ENCODE measurements around the gene HCAR1. TPM values are rescaled to one million over a fixed set of nuclear protein-coding genes. Genes with fewer than 3 reads are reported as not detected.

Gene HCAR1
- polyA plus RNA-seq, 1 of the 3 experiments (the other 2 are of a cell fraction) = not detected

- TF ChIP-seq GABPA (IDR thresholded peaks at IDR 0.05; ENCODE audit: low read depth) = no peak
- 98% methylated on average over 3 of the region's 3 CpGs for WGBS (ENCODE audit: low lambda C conversion rate)
- H3F3A ChIP-seq (replicated peaks; ENCODE audit: insufficient read depth) = no peaks in the 10 kb centered on the region
- H3K4me1 ChIP-seq (ENCODE audit: control insufficient read depth in 1 of 2, insufficient read depth in 2 of 2, low read depth in 1 of 2, low read length in 1 of 2) = no peaks in the 10 kb centered on the region
- no peak overlapping the region for H3K4me3 ChIP-seq (ENCODE audit: low read depth in 2 of 2, low read length in 1 of 2)
- no peak overlapping the region for H2AFZ ChIP-seq (ENCODE audit: low read depth)
- no peaks in the 10 kb centered on the region for H3K9me2 ChIP-seq
- H3K36me3 ChIP-seq (replicated peaks in 1 of 2; ENCODE audit: control insufficient read depth in 1 of 2, insufficient read depth in 2 of 2, low read length in 1 of 2) = no peaks in the 10 kb centered on the region
- ChIA-PET POLR2A (no interaction called here), CTCF (no interaction called here)
- no peak overlapping the region for H3K4me2 ChIP-seq
- no peaks in the 10 kb centered on the region for H4K20me1 ChIP-seq (ENCODE audit: insufficient read depth)
- no peak overlapping the region for H3K9ac ChIP-seq
- no peaks in the 10 kb centered on the region for H3K27me3 ChIP-seq (ENCODE audit: insufficient read depth)
- no peaks in the 10 kb centered on the region for H3K9me3 ChIP-seq
- H3K79me2 ChIP-seq (ENCODE audit: insufficient read depth) = no peaks in the 10 kb centered on the region
- no peak for DNase-seq
- H3K27ac ChIP-seq (ENCODE audit: low read depth in 2 of 2, low read length in 1 of 2) = no peak overlapping the region
Measured at GRCh38 chr12:122688291-122688690, 42.4 kb downstream of the HCAR1 start.

- 58% methylated on average over 4 of the region's 5 CpGs for WGBS (ENCODE audit: low lambda C conversion rate)
Measured at GRCh38 chr12:122687086-122687485, 43.6 kb downstream of the HCAR1 start.

More at GRCh38 chr12:122687086-122687485, 43.6 kb downstream of the HCAR1 start:
- H3K9me3 ChIP-seq = no peaks in the 10 kb centered on the region
- no peak for DNase-seq
- H3F3A ChIP-seq (replicated peaks; ENCODE audit: insufficient read depth) = no peaks in the 10 kb centered on the region
- H3K4me1 ChIP-seq (ENCODE audit: control insufficient read depth in 1 of 2, insufficient read depth in 2 of 2, low read depth in 1 of 2, low read length in 1 of 2) = no peaks in the 10 kb centered on the region
- no peak overlapping the region for H2AFZ ChIP-seq (ENCODE audit: low read depth)
- H3K9me2 ChIP-seq = no peaks in the 10 kb centered on the region
- CTCF ChIA-PET = no interaction called here
- no peak overlapping the region for H3K9ac ChIP-seq
- TF ChIP-seq POLR2AphosphoS5 (IDR thresholded peaks at IDR 0.05; ENCODE audit: low read depth, low read length) (no peak), IRF3 (IDR thresholded peaks at IDR 0.05; ENCODE audit: low read depth, low read length) (no peak), MXI1 (IDR thresholded peaks at IDR 0.05; ENCODE audit: low read depth, low read length) (no peak), CTCF (IDR thresholded peaks at IDR 0.05) (no peak), USF2 (IDR thresholded peaks at IDR 0.05; ENCODE audit: borderline replicate concordance, low read depth, low read length) (no peak), SIN3A (IDR thresholded peaks at IDR 0.05; ENCODE audit: borderline replicate concordance, low read depth, low read length) (no peak), MEF2A (IDR thresholded peaks at IDR 0.05; ENCODE audit: borderline replicate concordance, low read depth) (no peak), USF1 (IDR thresholded peaks at IDR 0.05; ENCODE audit: borderline replicate concordance, low read depth) (no peak), RFX5 (IDR thresholded peaks at IDR 0.05; ENCODE audit: low read length) (no peak), RXRA (IDR thresholded peaks at IDR 0.05; ENCODE audit: borderline replicate concordance, low read depth) (no peak), FOXJ3 (CRISPR knock-in tag; IDR thresholded peaks at IDR 0.05) (no peak), ELF1 (IDR thresholded peaks at IDR 0.05) (no peak), EZH2phosphoT487 (IDR thresholded peaks at IDR 0.05; ENCODE audit: borderline replicate concordance, low read depth) (no peak), TEAD4 (IDR thresholded peaks at IDR 0.05; ENCODE audit: borderline replicate concordance, insufficient read depth) (no peak), RCOR1 (IDR thresholded peaks at IDR 0.05; ENCODE audit: low read length) (no peak)
- no peaks in the 10 kb centered on the region for H3K27me3 ChIP-seq (ENCODE audit: insufficient read depth)
- no peaks in the 10 kb centered on the region for H4K20me1 ChIP-seq (ENCODE audit: insufficient read depth)
- POLR2A ChIA-PET = no interaction called here
- no peak overlapping the region for H3K27ac ChIP-seq (ENCODE audit: low read depth in 2 of 2, low read length in 1 of 2)
- no peak overlapping the region for H3K4me3 ChIP-seq (ENCODE audit: low read depth in 2 of 2, low read length in 1 of 2)
- H3K79me2 ChIP-seq (ENCODE audit: insufficient read depth) = no peaks in the 10 kb centered on the region
- H3K4me2 ChIP-seq = no peak overlapping the region
- H3K36me3 ChIP-seq (replicated peaks in 1 of 2; ENCODE audit: control insufficient read depth in 1 of 2, insufficient read depth in 2 of 2, low read length in 1 of 2) = no peaks in the 10 kb centered on the region
